Transverse colon (tissue), 4 donors: ENCODE results near the gene ELAVL2.

ENCODE experiments used
- POLR2A ChIP-seq: fragments of 450-650 bp; IDR thresholded peaks from one replicate; pipeline ENCODE4 v1.6.1; 2016; ENCODE audit warnings: antibody characterized with exemption, mild to moderate bottlenecking, moderate library complexity
- POLR2AphosphoS5 ChIP-seq, 3 donors: sonication (generic); formaldehyde crosslinking; IDR thresholded peaks; one replicate each; pipeline ENCODE4 v1.6.1; 2016; ENCODE audit warnings: antibody characterized with exemption in 3 of 3
- TF ChIP-seq, protein P1 (sequence below), 5 experiments: fragments of 200-600 bp in 3 of 5; fragments of 450-650 bp in 2 of 5; sonication (generic) in 3 of 5; IDR thresholded peaks; 1 replicate in 2 of 5; 2 replicates in 3 of 5; pipeline ENCODE4 v1.5.1; 2016 to 2017; ENCODE audit warnings: antibody characterized with exemption in 5 of 5, inconsistent platforms in 3 of 5, mild to moderate bottlenecking in 2 of 5, moderate library complexity in 1 of 5

DNA sequence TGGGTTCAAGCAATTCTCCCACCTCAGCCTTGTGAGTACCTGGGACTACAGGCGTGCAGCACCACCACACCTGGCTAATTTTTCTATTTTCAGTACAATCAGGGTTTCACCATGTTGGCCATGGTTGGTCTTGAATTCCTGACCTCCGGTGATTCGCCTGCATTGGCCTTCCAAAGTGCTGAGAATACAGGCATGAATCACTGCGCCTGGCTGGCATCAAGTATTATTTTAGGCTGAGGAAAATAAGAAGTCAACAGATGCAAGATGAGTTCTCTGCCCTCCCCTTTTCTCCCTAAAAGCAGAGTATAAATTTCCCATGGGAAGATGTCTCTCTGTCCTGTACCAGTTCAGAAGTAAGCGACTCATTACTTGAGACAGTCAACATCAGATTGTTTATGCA, 71.5 kb downstream of the ELAVL2 start:
- TF ChIP-seq POLR2A, result no peak
- TF ChIP-seq, protein P1, sequence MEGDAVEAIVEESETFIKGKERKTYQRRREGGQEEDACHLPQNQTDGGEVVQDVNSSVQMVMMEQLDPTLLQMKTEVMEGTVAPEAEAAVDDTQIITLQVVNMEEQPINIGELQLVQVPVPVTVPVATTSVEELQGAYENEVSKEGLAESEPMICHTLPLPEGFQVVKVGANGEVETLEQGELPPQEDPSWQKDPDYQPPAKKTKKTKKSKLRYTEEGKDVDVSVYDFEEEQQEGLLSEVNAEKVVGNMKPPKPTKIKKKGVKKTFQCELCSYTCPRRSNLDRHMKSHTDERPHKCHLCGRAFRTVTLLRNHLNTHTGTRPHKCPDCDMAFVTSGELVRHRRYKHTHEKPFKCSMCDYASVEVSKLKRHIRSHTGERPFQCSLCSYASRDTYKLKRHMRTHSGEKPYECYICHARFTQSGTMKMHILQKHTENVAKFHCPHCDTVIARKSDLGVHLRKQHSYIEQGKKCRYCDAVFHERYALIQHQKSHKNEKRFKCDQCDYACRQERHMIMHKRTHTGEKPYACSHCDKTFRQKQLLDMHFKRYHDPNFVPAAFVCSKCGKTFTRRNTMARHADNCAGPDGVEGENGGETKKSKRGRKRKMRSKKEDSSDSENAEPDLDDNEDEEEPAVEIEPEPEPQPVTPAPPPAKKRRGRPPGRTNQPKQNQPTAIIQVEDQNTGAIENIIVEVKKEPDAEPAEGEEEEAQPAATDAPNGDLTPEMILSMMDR (IDR thresholded peaks at IDR 0.05), result no peak
- TF ChIP-seq POLR2AphosphoS5 (IDR thresholded peaks at IDR 0.05), result no peak
